GM18502 (cell line): Measurements from ENCODE around the gene NFATC1.
"Not testable (repeated sequence)": the region's sequence is repeated elsewhere in the genome, so short reads cannot be mapped to it uniquely, and the experiment has no call there.

Experiments used
- ATAC-seq: cut with Tn5 transposase; IDR thresholded peaks from one replicate; pipeline ENCODE4 v1.9.1; 2021; ENCODE audit warnings: mild to moderate bottlenecking; ENCODE audit not compliant: unreplicated experiment, poor library complexity

Gene NFATC1

DNA sequence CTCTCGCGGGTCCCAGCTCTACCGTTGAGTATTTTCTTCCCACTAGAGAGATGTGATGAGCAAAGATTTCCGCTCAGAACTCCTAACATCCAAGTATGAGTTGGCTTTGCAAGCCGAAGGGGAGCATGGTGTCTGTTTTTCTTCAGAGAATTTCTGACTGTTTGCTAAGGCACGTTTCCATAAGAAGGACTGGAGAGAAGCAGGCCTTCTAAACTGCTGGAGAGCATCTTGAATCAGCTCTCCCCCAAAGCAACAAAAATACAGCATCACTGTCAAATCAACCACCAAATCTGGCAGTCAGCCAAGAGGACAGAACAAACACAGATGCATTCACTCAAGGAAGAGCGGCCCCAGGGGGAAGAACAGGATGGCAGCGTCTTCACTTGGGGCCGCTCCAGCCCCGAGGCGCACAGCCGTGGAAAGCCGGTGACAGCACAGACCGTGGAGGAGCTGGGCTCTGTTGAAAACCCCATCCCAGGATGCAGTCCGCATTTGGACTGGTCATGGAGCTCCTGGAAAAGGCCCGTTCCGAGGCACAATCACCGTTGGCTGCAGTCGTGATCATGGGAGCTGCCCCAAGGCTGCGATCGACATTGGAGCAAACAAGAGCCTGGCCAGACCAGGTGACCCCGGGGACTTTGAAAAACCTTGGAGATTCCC, 101.4 kb downstream of the NFATC1 start:
- no peak for ATAC-seq

DNA sequence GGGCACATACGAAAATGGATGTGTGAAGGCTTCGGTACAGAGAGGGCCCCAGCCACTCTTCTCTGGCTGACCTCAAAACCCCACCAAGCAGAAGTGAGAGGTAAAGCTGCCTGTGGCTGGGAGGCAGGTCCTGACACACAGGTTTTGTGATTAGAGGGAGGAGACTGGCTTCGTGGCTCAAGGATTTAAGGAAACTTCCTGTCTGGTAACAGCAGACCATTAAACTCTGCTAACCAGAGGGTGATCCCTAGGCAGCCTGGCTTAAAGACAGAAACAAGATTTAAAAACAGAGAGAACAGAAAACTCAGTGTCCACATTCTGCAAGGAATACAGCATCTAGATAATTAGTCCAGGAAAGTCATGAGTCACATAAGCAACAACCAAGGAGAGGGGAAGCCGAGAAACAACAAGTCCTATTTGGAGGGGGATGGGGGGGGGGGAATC, 101.9 kb downstream of the NFATC1 start:
- ATAC-seq, result no peak

DNA sequence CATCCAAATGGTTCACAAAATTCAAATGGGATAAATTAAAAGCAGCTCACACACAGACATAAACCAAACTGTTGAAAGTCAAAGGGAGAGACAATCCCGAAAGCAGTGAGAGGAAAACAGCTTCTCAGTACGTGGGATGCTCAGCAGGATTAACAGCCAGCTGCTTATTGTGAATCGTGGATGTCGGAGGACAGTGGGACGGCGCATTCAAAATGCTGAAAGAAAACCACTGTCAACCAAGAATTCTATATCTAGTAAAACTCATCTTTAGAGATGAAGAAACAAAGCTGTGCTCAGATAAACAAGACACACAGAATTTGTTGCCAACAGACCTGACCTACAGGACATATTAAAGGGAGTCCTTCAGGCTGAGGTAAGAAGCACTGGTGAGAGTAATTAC, 102.9 kb downstream of the NFATC1 start:
- no peak for ATAC-seq

DNA sequence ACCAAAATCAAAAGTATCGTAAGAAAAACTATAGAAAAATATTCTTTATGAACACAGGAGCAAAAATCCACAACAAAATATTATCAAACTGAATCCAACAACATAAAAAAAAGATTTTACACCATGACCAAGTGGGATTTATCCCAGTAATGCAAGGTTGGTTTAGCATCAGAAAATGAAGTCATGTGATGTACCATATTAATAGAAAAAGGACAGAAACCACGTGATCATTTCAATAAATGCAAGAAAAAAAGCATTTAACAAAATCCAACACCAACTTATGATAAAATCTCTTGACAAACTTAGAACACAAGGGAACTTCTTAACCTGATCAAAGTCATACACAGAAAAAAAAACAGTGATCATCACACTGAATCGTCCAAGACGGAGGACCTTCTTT, 105.3 kb downstream of the NFATC1 start:
- ATAC-seq, result no peak

GRCh38 chr18:79502782-79503181, 107.1 kb downstream of the NFATC1 start:
- ATAC-seq, result no peak

GRCh38 chr18:79503406-79503805, 107.7 kb downstream of the NFATC1 start:
- ATAC-seq, result no peak

GRCh38 chr18:79504034-79504433, 108.3 kb downstream of the NFATC1 start:
- ATAC-seq, result no peak

- ATAC-seq, result not testable (repeated sequence)
These were observed 108.8 kb downstream of the NFATC1 start for GRCh38 chr18:79504495-79504894.

DNA sequence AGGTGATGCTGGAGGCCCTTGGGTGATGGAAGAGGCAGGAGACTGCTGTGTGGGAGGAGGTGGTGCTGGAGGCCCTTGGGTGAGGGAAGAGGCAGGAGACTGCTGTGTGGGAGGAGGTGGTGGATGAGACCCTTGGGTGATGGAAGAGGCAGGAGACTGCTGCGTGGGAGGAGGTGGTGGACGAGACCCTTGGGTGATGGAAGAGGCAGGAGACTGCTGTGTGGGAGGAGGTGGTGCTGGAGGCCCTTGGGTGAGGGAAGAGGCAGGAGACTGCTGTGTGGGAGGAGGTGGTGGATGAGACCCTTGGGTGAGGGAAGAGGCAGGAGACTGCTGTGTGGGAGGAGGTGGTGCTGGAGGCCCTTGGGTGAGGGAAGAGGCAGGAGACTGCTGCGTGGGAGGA, 109.7 kb downstream of the NFATC1 start:
- not testable (repeated sequence) for ATAC-seq

- ATAC-seq, result no peak
These were observed 110.7 kb downstream of the NFATC1 start for GRCh38 chr18:79506191-79507075.

- no peak for ATAC-seq
These were observed 111.4 kb downstream of the NFATC1 start for GRCh38 chr18:79507076-79507545.

DNA sequence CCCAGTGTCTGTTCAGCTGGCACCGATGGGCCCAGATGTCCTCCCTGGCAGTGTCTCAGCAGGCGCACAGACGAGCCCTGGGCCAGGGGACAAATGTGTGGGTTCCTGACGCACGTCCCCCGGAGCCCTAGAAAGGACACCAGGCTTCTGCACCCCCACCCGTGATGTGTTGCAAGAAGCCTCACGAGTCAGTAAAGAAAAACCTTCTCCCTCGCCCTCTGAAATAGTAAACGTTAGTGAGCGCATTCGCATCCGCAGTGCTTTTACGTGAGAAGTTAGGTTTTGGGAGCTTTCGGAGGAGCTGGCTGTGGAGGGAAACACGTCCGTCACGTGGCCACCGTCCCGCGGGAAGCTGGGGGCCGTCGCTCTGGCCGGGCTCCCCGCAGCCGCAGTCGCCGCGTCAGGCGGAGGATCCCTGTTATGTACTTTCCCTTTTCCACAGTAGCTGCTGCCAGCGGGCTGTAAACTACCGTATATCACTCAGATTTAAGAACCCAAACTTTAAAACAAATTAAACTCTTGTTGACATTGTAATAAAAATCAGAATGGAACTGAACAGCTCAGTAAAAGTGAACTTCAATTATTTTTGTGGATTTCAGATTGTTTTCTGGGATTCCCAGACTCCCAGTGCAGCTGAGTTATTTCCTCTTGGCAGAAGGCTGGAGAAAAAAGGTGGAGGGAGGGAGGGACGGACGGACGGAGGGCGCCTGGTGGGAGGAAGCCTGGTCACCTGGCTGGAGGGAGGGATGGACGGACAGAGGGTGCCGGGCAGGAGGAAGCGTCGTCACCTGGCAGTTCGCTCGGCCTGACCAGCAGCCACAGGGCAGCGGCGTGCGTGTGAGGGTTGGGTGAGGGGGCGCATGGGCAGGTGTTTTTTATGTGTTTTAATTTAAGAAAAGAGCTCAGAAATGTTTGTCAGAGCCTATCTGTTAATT, 112.1 kb downstream of the NFATC1 start:
- no peak for ATAC-seq

DNA sequence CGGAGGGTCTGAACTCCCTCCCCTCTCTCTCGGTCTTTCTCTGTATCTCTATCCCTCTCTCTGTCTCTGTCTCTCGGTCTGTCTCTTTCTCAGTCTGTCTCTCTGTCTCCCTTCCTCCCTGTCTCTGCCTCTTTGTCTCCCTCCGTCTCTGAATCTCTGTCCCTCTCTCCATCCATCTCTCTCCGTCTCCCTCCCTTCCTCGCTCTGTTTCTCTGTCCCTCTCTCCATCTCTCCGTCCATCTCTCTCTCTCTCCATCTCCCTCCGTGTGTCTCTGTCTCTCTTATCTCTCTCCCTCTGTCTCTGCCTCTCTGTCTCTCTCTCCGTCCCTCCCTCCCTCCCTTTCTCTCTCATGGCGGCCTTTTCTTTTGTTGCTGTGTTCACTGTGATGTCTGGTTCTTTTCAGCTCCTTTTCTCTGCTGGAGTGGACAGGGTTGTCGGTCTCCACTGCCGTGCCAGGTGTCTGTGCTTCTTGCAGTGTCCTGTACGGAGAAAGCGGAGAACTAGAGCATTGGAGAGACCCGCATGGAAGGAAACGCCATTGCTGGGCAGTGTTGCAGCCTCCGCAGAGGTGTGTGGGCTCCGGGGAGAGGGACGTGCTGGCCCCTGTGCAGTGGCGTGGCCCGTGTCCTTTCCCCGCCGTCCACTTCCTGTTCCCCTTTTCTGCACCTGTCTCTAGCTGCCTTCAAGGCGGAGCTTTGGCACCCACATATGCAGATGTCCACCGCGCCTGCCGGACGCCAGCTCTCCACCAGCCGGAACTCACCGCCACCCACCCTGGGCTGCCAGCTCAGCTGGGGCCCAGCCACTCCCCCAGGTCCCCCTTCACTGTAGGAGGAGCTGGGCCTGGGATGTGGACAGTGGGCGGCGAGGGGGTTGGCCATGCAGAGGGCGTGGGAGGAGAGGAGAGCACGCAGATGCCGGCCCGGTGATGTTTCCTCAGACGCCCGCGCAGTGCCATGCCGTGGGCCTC, 113.1 kb downstream of the NFATC1 start:
- ATAC-seq, result no peak

- no peak for ATAC-seq
These were observed 113.8 kb downstream of the NFATC1 start for GRCh38 chr18:79509536-79509930.

DNA sequence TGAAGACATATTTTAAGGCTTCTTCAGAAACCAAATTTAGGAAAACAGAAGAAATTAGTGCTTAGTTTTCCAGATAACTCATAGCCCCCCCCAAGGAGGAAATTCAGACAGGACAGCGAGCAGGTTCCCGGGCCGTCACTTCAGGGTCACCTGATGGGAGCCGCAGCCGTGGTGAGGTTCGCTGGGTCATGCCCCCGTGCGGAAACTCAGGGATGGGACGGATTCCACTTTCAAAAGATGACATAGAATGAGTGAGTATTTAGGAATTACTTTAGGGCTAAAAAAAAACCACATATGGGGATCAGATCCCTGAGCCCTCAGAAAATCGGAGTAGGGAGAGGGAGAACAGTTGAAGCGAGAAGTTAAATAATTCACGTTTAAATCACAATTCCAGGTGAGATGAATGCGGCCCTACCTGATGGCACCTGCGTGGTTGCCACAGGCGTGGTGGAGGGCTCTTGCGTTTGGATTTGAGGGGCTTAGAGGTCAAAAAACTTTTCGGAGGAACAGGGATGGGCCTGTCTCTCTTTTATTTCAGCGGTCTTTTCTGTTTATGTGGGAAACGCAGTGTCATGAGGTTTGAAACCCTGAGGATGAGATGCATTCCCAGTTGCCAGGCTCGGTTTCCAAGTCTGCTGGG, 114.4 kb downstream of the NFATC1 start:
- ATAC-seq, result no peak

DNA sequence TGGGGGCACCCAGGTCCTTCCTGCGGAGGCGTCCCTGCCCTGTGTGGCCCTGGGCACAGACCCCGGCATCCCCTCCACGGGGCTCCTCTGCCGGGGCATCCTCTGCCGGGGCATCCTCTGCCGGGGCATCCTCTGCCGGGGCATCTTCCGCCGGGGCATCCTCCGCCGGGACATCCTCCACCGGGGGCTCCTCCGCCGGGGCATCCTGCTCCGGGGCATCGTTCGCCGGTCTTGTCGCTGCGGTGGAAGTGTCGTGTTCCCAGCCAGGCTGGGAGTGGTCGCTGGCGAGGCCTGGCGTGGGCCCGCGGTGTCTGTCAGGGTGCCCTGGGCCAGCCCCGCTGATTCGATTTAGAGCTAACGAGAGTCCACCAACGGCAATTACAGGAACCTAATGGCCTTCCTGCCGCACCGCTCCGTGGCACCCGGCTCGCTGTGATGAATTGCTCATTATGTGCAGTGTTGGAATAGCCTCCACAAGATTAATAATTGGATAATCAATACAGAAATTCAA, 115.1 kb downstream of the NFATC1 start:
- ATAC-seq, result no peak

GRCh38 chr18:79511271-79511670, 115.5 kb downstream of the NFATC1 start:
- no peak for ATAC-seq

GRCh38 chr18:79511671-79512301, 116.1 kb downstream of the NFATC1 start:
- ATAC-seq, result no peak
